Measurements from ENCODE around the gene CHL1. TPM values are rescaled to one million over a fixed set of nuclear protein-coding genes. Genes with fewer than 3 reads are reported as not detected.

Gene CHL1
- total and polyA plus RNA-seq, 2 donors (not counting 1 experiment from before 2014, with no cell fraction given) = 6.2 to 18.0 TPM

DNA sequence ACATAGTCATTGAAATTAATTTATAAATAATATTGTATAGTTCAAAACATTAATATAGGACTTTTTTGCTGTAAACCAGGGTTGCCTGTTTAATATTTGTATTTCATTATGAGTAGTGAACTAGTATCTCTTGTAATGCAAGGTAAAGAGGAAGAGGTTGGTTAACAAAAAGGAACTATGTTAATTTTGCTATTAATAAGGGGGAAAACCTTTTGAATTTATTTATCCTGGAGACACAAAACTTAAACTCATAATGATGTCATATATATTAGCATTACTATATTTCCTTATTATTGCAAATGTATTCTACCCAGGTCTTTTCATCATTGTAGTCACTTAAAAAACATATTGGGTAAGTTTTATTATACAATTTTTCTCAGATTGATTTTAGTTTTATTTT is 94.5 kb downstream of the CHL1 start:
- no peaks in the 10 kb centered on the region for H3K36me3 ChIP-seq (replicated peaks in 1 of 2; ENCODE audit: control extremely low read depth in 1 of 2, control insufficient read depth in 1 of 2, extremely low read depth in 1 of 2, insufficient read depth in 2 of 2, low read length in 1 of 2)
- H3K27me3 Mint-ChIP-seq = no peaks in the 10 kb centered on the region
- H3K9me3 Mint-ChIP-seq (ENCODE audit: insufficient read depth) = peaks cover 2% of the 10 kb centered on the region
- POLR2A ChIA-PET = interaction anchor here (1.9 kb wide), 1 partner anchor 13 kb away, joined by 10 read pairs; no protein-coding TSS in a partner anchor
- H3K27ac Mint-ChIP-seq = no peak overlapping the region
- peak overlapping the region; percentile 65 for H3K4me2 ChIP-seq (replicated peaks; ENCODE audit: low read depth, low read length, poor library complexity, severe bottlenecking)
- H3K9ac ChIP-seq (ENCODE audit: low read length) = no peak overlapping the region
- H3K4me1 ChIP-seq (ENCODE audit: control insufficient read depth in 2 of 2, insufficient read depth in 2 of 2, low read length in 2 of 2) = peaks cover 21 to 28% of the 10 kb centered on the region in 2 donors
- H3K4me3 Mint-ChIP-seq = no peak overlapping the region
- DNase-seq = peak; percentile 35
- no peaks in the 10 kb centered on the region for H3K79me2 ChIP-seq (ENCODE audit: control insufficient read depth, insufficient read depth, low read length)
- H2AFZ ChIP-seq (ENCODE audit: insufficient read depth, low read depth, low read length, poor library complexity, severe bottlenecking) = no peak overlapping the region
- H3K27ac ChIP-seq (ENCODE audit: low read length in 2 of 2) = peak overlapping the region; percentile 71 to 80
- ATAC-seq (ENCODE audit: low read depth) = no peak
- CTCF ChIA-PET = interaction anchor here (1.1 to 2.4 kb wide), 2 partner anchors 13 to 16 kb away, joined by 4 to 10 read pairs; no protein-coding TSS in a partner anchor
- intact Hi-C loops (cut with micrococcal nuclease) = loop anchor here (5.0 kb wide), 1 partner anchor 74 kb away; no protein-coding TSS in a partner anchor
- H3K4me3 ChIP-seq (ENCODE audit: control extremely low read depth in 1 of 5, extremely low read depth in 1 of 5, insufficient read depth in 1 of 5, low read depth in 2 of 5, low read length in 4 of 5) = peak overlapping the region in 1 of 5 experiments; percentile 46
- peaks cover 27% of the 10 kb centered on the region for H3K4me1 Mint-ChIP-seq
- no peak for TF ChIP-seq EZH2 (IDR thresholded peaks at IDR 0.05; ENCODE audit: borderline replicate concordance, insufficient read depth, low read depth, low read length, poor library complexity, severe bottlenecking)
- TF ChIP-seq, protein P1, sequence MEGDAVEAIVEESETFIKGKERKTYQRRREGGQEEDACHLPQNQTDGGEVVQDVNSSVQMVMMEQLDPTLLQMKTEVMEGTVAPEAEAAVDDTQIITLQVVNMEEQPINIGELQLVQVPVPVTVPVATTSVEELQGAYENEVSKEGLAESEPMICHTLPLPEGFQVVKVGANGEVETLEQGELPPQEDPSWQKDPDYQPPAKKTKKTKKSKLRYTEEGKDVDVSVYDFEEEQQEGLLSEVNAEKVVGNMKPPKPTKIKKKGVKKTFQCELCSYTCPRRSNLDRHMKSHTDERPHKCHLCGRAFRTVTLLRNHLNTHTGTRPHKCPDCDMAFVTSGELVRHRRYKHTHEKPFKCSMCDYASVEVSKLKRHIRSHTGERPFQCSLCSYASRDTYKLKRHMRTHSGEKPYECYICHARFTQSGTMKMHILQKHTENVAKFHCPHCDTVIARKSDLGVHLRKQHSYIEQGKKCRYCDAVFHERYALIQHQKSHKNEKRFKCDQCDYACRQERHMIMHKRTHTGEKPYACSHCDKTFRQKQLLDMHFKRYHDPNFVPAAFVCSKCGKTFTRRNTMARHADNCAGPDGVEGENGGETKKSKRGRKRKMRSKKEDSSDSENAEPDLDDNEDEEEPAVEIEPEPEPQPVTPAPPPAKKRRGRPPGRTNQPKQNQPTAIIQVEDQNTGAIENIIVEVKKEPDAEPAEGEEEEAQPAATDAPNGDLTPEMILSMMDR (IDR thresholded peaks at IDR 0.05) = no peak
- peaks cover 0 to 3% (median 1%) of the 10 kb centered on the region in 3 donors for H3K9me3 ChIP-seq (ENCODE audit: control extremely low read depth in 1 of 3, control insufficient read depth in 2 of 3, insufficient read depth in 1 of 3, low read length in 2 of 3)
- H3K27me3 ChIP-seq (replicated peaks in 1 of 4; ENCODE audit: control extremely low read depth in 1 of 4, control insufficient read depth in 3 of 4, insufficient read depth in 4 of 4, low read length in 3 of 4) = no peaks in the 10 kb centered on the region
- H4K20me1 ChIP-seq (ENCODE audit: control insufficient read depth, insufficient read depth, low read length, poor library complexity, severe bottlenecking) = no peaks in the 10 kb centered on the region

GRCh38 chr3:291646-292436 is 95.3 kb downstream of the CHL1 start:
- Mint-ChIP-seq H3K4me3 (no peak overlapping the region), H3K27ac (peak overlapping the region; percentile 41), H3K4me1 (peaks cover 30% of the 10 kb centered on the region), H3K27me3 (no peaks in the 10 kb centered on the region), H3K9me3 (ENCODE audit: insufficient read depth) (peaks cover 4% of the 10 kb centered on the region)
- no peak for ATAC-seq (ENCODE audit: low read depth)
- H3K79me2 ChIP-seq (ENCODE audit: control insufficient read depth, insufficient read depth, low read length) = no peaks in the 10 kb centered on the region
- no peaks in the 10 kb centered on the region for H3K27me3 ChIP-seq (replicated peaks in 1 of 4; ENCODE audit: control extremely low read depth in 1 of 4, control insufficient read depth in 3 of 4, insufficient read depth in 4 of 4, low read length in 3 of 4)
- ChIA-PET POLR2A (interaction anchor here (0.9 kb wide), 1 partner anchor 10 kb away, joined by 3 read pairs; no protein-coding TSS in a partner anchor), CTCF (interaction anchor here (1.0 kb wide), 1 partner anchor 62 kb away, joined by 4 read pairs; no protein-coding TSS in a partner anchor)
- peak overlapping the region; percentile 38 for H3K4me2 ChIP-seq (replicated peaks; ENCODE audit: low read depth, low read length, poor library complexity, severe bottlenecking)
- no CpG with 5 or more reads among the region's 5 CpGs for WGBS (ENCODE audit: insufficient coverage)
- intact Hi-C loops (cut with micrococcal nuclease) = loop anchor here (5.0 kb wide), 1 partner anchor 75 kb away; no protein-coding TSS in a partner anchor
- peaks cover 0 to 3% (median 1%) of the 10 kb centered on the region in 3 donors for H3K9me3 ChIP-seq (ENCODE audit: control extremely low read depth in 1 of 3, control insufficient read depth in 2 of 3, insufficient read depth in 1 of 3, low read length in 2 of 3)
- H3K36me3 ChIP-seq (replicated peaks in 1 of 2; ENCODE audit: control extremely low read depth in 1 of 2, control insufficient read depth in 1 of 2, extremely low read depth in 1 of 2, insufficient read depth in 2 of 2, low read length in 1 of 2) = no peaks in the 10 kb centered on the region
- H2AFZ ChIP-seq (ENCODE audit: insufficient read depth, low read depth, low read length, poor library complexity, severe bottlenecking) = no peak overlapping the region
- no peak for DNase-seq
- H3K27ac ChIP-seq (ENCODE audit: low read length in 2 of 2) = peak overlapping the region; percentile 60 to 71
- TF ChIP-seq, protein P1 (IDR thresholded peaks at IDR 0.05) = no peak
- H3K4me3 ChIP-seq (ENCODE audit: control extremely low read depth in 1 of 5, extremely low read depth in 1 of 5, insufficient read depth in 1 of 5, low read depth in 2 of 5, low read length in 4 of 5) = peak overlapping the region in 1 of 5 experiments; percentile 7
- no peaks in the 10 kb centered on the region for H4K20me1 ChIP-seq (ENCODE audit: control insufficient read depth, insufficient read depth, low read length, poor library complexity, severe bottlenecking)
- peaks cover 23 to 28% of the 10 kb centered on the region in 2 donors for H3K4me1 ChIP-seq (ENCODE audit: control insufficient read depth in 2 of 2, insufficient read depth in 2 of 2, low read length in 2 of 2)
- H3K9ac ChIP-seq (ENCODE audit: low read length) = no peak overlapping the region
